RCC 7860 (cell line): Measurements from ENCODE around the gene NCOA4.
"Not testable (repeated sequence)": the region's sequence is repeated elsewhere in the genome, so short reads cannot be mapped to it uniquely, and the experiment has no call there.

Experiments
- DNase-seq: peaks from one replicate; pipeline ENCODE4 v3.0.0-alpha.2; 2015; ENCODE audit warnings: low spot score
- FAIRE-seq: peaks from 2 replicates; lab custom pipeline; 2012; peaks lifted over from hg19 to GRCh38; lab: Jason Lieb, UNC

The NCOA4 gene

DNA sequence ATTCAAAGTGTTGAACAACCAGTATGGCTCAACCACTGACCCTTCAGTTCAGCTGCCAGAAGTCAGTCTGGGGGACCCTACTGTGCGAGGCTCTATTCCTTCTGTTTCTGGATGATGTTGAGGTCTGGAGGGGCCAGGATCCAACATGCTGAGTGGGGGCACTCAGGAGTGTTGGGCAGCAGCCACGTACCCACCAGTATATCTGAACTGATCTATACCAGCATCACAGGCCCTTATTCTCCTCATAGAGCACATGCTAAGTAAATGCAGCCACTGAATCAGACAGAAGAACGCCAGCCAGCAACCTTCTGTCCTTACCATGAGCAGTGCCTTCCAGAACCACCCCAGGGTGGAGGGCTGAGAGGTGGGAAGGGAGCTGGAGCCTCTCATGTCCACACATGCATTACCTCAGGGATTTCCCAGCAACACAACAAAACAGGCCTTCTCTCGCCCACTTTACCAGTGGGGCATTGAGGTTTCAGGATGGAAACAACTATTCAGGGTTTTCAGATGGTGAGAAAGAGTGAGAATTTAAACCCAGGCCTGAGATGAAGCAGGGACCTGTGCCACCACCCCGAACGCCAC, 22.5 kb upstream of the NCOA4 start:
- no peak for DNase-seq
- FAIRE-seq: no peak

DNA sequence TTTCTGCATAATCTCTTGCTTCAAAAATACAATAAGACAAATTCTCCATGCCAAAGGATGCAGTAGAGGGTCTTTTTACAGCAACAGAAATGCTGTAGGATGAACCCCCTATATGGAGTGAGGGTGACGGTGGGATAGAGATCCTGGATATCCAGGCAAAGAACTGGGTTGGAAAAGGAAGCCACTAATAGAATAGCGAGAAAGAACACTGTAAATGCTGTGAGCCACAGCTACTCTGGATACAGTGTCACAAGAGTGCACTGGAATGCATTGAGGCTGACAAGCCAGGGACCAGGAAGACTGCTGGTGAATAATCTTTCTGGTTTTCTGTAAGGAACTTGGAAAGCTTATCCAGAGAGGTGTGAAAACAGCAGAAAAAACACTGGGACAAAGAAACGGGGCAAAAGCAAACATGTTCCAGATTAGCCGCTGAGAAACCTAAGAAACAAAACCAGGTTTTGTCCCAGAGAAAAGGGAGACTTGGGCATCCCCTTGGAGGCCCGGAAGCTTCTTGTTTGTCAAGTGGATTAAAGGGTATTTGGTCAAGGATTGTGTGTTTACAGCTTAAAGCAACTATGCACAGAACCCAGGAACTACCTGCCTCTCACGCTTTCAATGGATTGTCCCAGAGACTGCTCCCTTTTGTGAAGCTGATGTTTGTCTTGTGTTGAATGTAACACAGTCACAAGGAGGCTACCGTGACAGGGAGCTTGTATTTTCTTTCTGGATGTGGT, 21.8 kb upstream of the NCOA4 start:
- FAIRE-seq: no peak
- DNase-seq: no peak

DNA sequence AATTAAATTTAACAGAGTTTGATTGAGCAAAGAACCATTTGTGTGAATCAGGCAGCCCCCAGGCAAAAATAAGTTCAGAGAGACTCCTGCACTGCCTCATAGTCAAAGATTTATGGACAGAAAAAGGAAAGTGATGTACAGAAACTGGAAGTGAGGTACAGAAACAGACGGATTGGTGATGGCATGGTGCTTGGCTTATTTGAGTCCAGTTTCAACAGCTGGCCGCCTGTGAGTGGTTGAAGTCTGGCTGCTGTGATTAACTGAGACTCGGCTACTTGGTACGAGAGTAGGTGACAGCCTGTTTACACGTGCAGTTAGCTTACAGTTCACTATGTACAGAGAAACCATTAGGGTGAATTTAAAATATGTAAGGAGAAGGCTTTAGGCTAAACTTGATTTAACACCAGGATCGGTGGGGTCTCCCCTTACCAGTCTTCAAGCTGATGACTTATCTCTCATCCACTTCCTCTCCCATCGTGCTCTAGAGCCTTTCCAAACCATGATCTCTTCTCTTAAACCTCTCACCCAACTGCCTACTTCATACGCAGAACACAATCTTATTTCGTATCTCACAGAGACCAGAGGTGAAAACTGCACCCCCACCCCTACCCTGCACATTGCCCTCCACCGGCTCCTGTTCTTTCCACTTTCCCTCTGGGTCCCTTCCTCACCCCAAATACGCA, 20.7 kb upstream of the NCOA4 start:
- FAIRE-seq: no peak

DNA sequence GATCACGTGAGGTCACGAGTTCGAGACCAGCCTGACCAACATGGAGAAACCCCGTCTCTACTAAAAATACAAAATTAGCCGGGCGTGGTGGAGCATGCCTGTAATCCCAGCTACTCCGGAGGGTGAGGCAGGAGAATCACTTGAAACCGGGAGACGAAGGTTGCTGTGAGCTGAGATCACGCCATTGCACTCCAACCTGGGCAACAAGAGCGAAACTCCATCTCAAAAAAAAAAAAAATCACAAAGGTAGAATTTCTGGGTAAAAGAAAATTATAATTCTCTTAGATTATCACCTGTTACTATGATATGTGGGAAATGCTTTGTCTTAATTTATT, 19.0 kb upstream of the NCOA4 start:
- DNase-seq, FAIRE-seq: not testable (repeated sequence)

More for the DNA sequence above, 20.7 kb upstream of the NCOA4 start:
- DNase-seq: no peak

DNA sequence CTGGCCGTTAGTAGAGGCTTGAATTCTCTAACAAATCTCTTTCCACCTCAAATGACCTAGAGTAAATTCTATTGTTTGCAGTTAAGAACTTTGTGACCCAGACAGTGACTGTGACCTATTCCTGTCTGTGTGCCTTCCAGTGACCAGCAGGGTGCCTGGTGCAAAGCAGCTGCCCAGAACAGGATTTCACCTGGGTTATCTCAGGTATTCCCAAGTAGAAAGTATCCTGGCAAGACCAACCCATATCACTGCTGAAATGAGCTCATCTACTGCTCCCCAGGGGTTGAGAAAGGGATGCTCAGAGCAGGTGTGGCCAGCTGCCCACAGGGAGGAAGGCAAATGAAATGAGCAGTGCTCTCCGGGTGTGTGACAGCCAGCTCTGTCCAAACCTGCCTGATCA, 17.7 kb upstream of the NCOA4 start:
- DNase-seq (no peak), FAIRE-seq (no peak)

DNA sequence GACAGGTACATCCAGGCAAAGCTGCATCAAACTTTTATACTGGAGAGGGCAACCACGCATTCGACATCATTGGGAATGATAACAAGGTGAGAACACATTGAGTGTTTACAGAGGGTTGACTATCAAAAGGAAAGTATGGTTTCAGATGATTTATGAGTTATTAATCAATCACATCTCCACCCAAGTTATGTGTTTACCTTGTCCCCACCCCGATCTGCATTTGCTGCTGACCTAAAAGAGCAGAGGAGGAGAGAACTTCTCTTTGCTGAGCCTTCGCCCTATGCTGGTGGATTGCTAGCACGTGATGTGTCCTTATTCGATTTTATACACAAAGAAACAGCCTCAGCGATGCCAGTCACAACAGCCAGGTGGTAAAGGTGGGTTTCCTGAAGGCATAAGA, 15.8 kb upstream of the NCOA4 start, which contains the start of gene MSMB:
Gene MSMB (minus strand): TSS at position 9 of the 400 bp plus-strand sequence. CDS start 32 bp downstream, outside the sequence.
- DNase-seq: no peak
- FAIRE-seq: no peak

DNA sequence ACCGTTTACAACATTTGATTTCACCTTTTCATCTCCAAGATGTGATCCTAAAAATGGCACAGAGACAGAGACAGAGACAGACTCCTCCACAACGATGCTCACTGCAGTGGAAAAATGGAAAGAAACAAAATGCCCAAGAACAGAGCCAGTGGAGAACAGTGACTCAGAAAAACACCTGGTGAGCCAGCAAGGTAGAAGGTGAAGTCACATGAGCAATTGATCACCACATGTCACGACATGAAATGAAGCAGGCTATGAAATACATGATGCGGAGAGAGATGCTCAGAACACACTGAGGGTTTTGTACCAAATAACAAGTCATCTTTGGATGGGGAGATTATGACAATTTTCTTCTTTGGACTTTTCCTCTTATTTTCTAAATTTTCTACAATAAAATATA, 12.1 kb upstream of the NCOA4 start:
- no peak for FAIRE-seq
- DNase-seq: no peak

DNA sequence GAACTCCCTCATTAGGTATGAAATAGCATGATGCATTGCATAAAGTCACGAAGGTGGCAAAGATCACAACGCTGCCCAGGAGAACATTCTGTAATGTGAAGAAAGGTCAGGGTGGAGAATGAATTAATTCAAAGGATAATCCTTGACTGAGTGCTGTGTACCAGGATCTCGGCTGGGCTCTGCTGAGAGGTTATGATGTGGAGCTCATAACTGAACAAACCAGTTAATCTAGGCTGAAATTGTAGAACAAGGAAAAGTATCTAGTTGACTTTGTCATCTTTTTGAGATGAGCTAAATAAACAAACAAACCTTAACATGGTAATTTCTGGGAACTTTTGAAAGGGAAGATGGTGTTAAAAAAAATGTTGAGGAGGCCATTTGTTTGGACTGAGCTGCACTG, 9.6 kb upstream of the NCOA4 start:
- DNase-seq: no peak
- FAIRE-seq: no peak

DNA sequence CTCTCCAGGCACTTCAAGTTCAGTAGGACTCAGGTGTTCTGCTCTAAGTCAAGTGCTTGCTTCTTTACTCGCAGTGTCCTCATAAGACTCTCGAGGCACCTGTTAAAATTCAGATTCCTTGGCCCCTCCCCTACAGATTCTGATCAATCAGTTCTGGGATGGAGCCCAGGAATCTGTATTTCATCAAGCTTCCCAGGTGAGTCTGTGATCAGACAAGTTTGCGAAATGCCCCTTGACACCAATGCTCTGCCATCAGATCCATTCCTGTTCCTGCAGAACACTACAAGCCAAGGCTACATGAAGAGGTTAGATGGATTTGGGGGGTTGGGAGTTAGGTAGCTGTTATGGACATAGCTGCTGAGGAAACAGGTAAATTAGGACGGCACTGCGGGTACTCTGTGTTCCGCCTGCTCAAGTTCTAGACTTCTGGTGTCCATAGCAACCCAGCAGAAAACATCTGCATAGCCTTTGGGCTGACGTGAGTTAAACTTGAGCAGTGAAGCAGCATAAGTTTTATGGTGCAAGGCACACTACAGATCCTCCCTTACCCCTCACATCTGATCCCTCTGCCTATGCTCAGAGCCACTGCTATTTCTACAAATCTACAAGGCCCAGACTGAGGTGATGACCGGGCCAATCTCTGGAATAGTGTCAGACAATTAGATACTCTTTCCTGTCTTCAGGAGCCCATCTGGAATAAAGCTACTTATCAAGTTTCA, 6.8 kb upstream of the NCOA4 start:
- DNase-seq (no peak), FAIRE-seq (no peak)

DNA sequence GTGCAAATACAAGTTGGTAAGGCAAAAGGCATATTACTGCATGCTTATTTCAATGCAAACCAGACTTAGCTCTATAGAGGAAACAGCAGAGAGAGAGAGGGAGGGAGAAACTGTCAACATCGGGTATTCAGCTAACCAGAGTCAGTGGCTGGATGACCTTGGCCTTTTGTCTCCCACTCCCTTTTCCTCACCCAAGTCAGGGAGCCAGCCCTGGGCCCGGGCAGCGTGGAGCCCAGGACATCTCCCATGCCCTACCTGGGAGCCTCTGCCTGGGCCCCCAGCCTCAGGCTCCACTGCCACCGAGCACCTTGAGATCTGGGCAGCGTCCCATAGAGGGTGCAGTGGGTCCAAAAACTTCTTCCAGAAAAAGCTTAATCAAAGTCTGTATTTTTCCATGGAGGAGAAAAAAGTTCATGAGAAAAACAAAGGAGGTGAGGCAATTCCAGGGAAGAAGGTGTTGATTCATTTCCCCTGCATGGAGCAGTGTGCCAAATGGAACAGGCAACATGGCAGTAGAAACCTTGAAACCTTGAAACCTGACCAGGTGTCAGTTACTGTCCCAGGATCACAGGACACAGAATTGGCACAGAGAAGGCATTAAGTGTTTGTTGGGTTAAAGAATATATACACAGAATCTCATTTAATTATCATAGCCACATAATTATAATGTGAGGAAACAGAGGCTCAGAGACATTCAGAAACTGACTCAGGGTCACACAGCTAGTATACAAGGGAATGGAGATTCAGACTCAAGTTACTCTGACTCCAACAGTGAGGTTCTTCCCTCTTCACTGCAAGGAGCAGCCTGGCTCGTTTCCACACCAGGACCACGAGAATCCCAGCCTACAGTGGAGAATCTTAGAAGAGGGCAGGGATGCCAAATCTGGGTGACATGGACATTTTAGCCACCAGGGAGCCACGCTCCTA, 5.8 kb upstream of the NCOA4 start:
- no peak for DNase-seq
- no peak for FAIRE-seq

DNA sequence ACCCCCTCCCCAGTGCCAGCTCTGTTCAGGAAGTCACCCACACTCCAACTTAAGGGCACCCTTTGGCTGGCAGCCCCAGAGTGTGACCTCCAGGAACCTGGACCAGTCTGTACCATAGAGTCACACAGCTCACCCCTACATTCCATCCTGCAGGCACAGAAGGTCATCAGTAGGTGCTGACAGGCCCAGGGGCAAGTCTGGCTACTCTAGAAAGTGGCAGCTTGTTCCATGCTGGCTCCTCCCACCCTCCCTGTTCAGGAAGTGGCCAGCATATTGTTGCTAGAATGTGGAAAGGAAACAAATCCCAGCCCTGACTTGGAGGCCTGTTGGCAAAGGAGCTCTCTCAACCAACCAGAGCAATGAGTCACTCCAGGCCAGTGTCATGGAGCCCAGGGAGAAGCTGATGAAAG, 3.2 kb upstream of the NCOA4 start:
- FAIRE-seq (no peak), DNase-seq (peak; percentile 75)

DNA sequence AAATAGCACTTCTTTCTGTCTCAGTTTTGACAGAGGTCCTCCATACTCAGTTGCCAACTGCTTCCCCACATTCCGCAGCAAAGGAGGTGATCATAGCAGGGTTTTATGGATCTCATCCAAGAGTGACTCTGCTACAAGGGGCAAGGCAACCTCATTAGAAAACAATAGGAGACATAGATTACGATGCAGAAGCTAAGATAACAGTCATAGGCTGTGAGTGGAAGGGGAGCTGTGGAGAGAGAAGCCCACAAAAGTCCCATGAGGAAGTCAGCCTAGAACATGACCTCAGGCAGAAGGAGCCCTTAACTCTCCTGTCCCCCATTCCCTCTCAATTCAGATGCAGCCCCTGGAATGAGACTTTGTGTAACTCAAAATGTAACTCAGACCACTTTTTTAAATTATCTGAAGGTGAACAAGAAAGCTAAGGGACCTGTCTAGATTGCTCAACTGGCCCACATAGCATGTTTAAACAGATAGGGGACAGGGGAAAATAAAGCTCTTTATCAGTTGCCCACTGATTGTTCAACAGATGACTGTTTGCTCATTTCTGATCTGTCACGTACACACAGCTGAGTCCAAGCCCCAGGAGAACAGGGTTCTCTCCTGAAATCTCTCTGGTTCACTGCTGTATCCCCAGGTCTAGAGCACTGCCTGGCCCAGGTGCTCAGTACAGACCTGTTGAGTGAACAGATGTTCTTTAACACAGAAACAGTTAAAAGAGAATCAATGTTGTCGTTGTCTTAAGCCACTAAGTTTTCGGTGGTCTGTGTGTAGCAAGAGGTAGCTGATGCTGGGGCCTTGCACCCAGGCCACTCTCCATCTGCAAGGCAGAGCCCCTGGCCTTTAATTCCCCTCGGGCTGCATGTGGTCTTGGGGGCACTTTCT, 1.5 kb upstream of the NCOA4 start:
- DNase-seq (no peak), FAIRE-seq (no peak)

DNA sequence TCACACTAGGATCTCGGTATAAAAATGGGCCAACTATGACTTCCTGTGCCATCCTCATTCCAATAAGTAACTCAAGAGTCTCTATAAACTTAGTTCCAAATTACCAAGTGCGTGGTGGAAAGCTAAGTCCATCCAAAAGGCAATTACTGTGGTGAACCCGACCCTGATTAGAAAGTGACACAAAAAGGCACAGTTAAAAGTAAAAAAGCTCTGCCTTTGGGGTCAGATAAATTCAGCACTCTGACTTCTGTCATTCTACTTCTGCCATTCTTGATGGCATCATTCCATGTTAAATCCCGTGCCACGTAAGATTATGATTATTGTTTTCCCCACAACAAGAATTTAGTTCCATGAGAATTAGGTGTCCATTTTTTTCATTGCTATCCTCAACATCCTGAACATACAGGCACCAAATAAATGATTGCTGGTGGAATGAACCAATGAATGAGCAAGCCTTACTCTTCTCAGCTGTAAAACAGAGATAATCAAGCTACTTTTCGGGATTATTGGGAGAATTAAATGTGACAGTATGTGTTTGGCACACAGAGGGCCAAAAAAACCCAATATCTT, 877 bp downstream of the NCOA4 start:
- no peak for FAIRE-seq

DNA sequence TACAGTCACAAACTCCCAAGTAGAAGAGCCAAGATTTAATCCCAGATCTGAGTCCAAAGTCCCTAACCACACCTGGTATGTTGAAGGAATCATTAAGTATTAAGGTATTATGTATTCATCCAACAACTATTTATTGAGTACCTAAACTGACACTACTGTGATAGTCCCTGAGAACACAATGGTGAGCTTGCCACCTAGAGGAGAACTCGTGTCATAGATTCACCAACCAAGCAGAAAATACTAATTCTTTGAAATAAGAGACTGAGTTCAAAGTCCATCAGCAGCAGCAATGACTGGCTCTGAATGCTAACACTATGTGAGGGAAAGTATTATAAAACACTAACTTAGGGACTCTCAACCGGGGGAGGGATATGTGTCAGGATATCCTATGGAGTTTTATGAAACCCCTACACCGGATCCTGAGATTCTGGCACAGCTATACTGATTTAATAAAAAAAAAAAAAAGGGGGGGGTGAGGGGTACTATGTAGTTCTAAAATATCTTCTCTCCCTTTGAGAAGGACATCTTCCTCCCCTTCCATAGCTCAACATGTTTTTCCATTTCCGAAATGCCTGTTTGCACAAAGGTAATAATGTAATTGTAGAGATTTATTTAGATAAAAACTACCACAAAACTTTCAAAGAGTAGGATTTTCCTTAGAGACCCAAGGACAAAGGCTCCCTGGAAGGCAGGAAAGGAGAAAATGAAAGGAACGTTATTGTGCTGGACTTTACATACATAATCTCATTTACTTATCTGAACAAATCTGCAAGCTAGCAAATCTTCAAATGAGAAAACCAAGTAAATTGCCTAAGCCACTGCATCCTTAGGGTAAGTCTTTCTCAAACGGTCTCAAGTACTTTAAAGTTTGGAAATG, 1.6 kb downstream of the NCOA4 start:
- FAIRE-seq: no peak
- peak; percentile 86 for DNase-seq

More for the DNA sequence above, 877 bp downstream of the NCOA4 start:
- DNase-seq: no peak

DNA sequence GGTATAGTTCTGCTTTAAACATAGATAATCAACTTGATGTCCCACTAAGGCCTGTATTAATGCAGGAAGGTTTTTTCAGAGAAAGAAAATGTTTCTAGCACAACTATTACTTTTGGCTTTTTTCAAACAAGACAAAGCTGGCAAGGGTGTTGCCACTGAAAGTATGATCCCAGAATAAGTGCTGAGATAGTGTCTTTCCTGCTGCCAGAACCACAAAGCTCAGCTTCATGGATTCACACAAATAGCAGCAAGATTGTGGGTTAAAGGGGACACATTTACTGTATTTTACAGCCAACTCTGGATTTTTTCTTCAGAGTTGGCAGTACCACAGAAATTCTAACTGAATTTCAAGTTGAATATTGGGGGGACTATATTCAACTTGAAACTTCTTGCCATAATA, 4.3 kb downstream of the NCOA4 start:
- FAIRE-seq: no peak
- DNase-seq: no peak

DNA sequence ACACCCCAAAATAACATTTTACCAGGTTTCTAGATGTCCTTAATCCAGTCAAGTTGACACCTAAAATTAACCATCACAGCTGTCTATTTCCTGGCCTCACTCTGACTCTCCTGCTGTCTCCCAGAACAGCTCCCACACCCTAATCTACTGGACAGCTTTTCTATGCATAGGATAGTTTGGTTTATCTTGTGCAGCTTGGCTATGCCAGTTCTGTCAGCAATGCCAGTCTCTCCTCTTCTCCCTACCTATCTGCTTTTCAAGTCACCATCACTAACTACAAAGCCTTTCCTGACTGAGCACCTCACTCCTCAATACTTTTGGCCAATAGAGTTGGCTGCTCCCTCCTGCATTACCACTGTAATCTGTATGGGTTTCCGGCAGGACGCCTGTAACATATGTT, 5.0 kb downstream of the NCOA4 start:
- FAIRE-seq (no peak), DNase-seq (no peak)

DNA sequence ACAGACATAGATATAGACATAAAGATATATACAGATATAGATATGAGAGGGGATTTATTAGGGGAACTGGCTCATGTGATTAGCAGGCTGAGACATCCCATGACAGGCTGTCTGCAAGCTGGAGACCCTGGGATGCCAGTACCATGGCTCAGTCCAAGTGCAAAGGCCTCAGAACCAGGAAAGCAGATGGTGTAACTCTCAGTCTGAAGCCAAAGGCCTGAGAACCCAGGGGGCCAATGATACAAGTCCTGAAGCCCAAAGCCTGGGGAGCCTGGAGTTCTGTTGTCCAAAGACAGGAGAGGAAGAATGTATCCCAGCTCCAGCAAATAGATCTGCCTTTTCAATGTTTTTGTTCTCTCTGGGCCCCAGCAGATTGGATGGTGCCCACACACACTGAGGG, 5.5 kb downstream of the NCOA4 start:
- FAIRE-seq: no peak
- no peak for DNase-seq
